ENCODE results near the gene BBIP1.

GRCh38 chr10:110901954-110902819 is 16.8 kb downstream of the BBIP1 start:
- TF ChIP-seq, protein P1, sequence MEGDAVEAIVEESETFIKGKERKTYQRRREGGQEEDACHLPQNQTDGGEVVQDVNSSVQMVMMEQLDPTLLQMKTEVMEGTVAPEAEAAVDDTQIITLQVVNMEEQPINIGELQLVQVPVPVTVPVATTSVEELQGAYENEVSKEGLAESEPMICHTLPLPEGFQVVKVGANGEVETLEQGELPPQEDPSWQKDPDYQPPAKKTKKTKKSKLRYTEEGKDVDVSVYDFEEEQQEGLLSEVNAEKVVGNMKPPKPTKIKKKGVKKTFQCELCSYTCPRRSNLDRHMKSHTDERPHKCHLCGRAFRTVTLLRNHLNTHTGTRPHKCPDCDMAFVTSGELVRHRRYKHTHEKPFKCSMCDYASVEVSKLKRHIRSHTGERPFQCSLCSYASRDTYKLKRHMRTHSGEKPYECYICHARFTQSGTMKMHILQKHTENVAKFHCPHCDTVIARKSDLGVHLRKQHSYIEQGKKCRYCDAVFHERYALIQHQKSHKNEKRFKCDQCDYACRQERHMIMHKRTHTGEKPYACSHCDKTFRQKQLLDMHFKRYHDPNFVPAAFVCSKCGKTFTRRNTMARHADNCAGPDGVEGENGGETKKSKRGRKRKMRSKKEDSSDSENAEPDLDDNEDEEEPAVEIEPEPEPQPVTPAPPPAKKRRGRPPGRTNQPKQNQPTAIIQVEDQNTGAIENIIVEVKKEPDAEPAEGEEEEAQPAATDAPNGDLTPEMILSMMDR (IDR thresholded peaks at IDR 0.05), result no peak
- TF ChIP-seq POLR2A (IDR thresholded peaks at IDR 0.05), result no peak

Data from heart left ventricle (tissue), 13 donors.